ENCODE measurements around the gene JDP2. TPM values are rescaled to one million over a fixed set of nuclear protein-coding genes. Genes with fewer than 3 reads are reported as not detected.

The JDP2 gene
- total and polyA plus RNA-seq, 2 of the 4 experiments (the other 2 are of a cell fraction), result 35.7 to 38.4 TPM

- Histone ChIP-seq H2BK120ac (ENCODE audit: low read depth, low read length) (no peak overlapping the region), H3K27ac (ENCODE audit: insufficient read depth, low read length) (no peak overlapping the region), H3K18ac (ENCODE audit: low read depth, low read length) (no peak overlapping the region), H3K14ac (replicated peaks; ENCODE audit: low read depth, low read length) (no peak overlapping the region), H3K56ac (ENCODE audit: extremely low read depth, insufficient read depth, low read length) (no peak overlapping the region), H3K4me1 (ENCODE audit: control insufficient read depth, insufficient read depth, low read length) (no peaks in the 10 kb centered on the region; the same call in 1 of the 2 replicates), H4K91ac (ENCODE audit: insufficient read depth, low read depth, low read length) (no peak overlapping the region), H3K27me3 (ENCODE audit: control insufficient read depth, insufficient read depth, low read length) (peaks cover 6% of the 10 kb centered on the region), H3K9ac (ENCODE audit: low read depth, low read length) (no peak overlapping the region), H3K9me1 (ENCODE audit: insufficient read depth, low read length) (0 out of 2 replicates have a peak, but pooled peaks cover 3% of the 10 kb centered on the region), H2AFZ (replicated peaks; ENCODE audit: low read length, poor library complexity) (no peak overlapping the region), H2BK20ac (ENCODE audit: low read depth, low read length) (no peak overlapping the region), H2BK15ac (ENCODE audit: low read depth, low read length) (no peak overlapping the region), H3K9me3 (ENCODE audit: control insufficient read depth, insufficient read depth, low read length) (0 out of 2 replicates have a peak, but pooled peaks cover 2% of the 10 kb centered on the region), H3K4me3 (ENCODE audit: insufficient read depth, low read depth, low read length) (no peak overlapping the region), H4K8ac (ENCODE audit: low read depth in 2 of 2, low read length in 2 of 2) (no peak overlapping the region), H3K4ac (ENCODE audit: low read depth, low read length) (no peak overlapping the region), H4K5ac (ENCODE audit: low read depth, low read length) (no peak overlapping the region), H3K36me3 (ENCODE audit: control insufficient read depth, insufficient read depth, low read length) (peaks cover 16% of the 10 kb centered on the region), H2AK9ac (replicated peaks; ENCODE audit: low read depth, low read length, poor library complexity) (no peak overlapping the region), H2AK5ac (ENCODE audit: low read depth, low read length) (no peak overlapping the region), H2BK5ac (ENCODE audit: low read depth, low read length, poor library complexity, severe bottlenecking) (no peak overlapping the region), H3K23ac (ENCODE audit: low read depth, low read length) (no peak overlapping the region), H3K79me1 (ENCODE audit: low read depth in 1 of 2, low read length in 2 of 2) (no peaks in the 10 kb centered on the region), H4K20me1 (ENCODE audit: insufficient read depth, low read length) (no peaks in the 10 kb centered on the region; the same call in 1 of the 2 replicates), H3K4me2 (ENCODE audit: low read depth, low read length) (no peak overlapping the region)
- TF ChIP-seq RAD21 (IDR thresholded peaks at IDR 0.05; ENCODE audit: low read length), result no peak
- no peak for TF ChIP-seq CEBPB (IDR thresholded peaks at IDR 0.05; ENCODE audit: low read depth, low read length)
- TF ChIP-seq USF2 (IDR thresholded peaks at IDR 0.05; ENCODE audit: low read depth, low read length), result no peak
- WGBS, 2 experiments (ENCODE audit: extremely low coverage in 2 of 2, insufficient read length in 1 of 2), result 97% methylated on average over 4 of the region's 5 CpGs; no CpG with 5 or more reads in 1 of the 2 experiments
- ChIA-PET POLR2A (ENCODE audit: unreplicated experiment) (no interaction called here), CTCF (interaction anchor here (0.9 kb wide), 1 partner anchor 11 kb away, joined by 5 read pairs; no protein-coding TSS in a partner anchor)
- no TSS peak for BruUV-seq (replicated peaks)
- no peak for DNase-seq
- ATAC-seq (ENCODE audit: low read depth), result no peak
- intact Hi-C loops (cut with micrococcal nuclease), result no loop called here
- dilution Hi-C loops (cut with HindIII; ENCODE audit: low sequenced_read_pairs, unreplicated experiment), result no loop called here
- in situ Hi-C loops (cut with MboI; ENCODE audit: low sequenced_read_pairs), result no loop called here
Measured at GRCh38 chr14:75477881-75478280, 50.1 kb downstream of the JDP2 start.
